Tibial nerve (tissue), 4 donors: ENCODE results near the gene MORN1.

Experiments
- EP300 ChIP-seq, 2 donors: sonication (generic); formaldehyde crosslinking; IDR thresholded peaks; one replicate each; pipeline ENCODE4 v1.6.1; 2017; ENCODE audit warnings: antibody characterized with exemption in 2 of 2, mild to moderate bottlenecking in 1 of 2
- POLR2A ChIP-seq, 2 donors: fragments of 450-650 bp; IDR thresholded peaks; one replicate each; pipeline ENCODE4 v1.6.1; 2017; ENCODE audit warnings: antibody characterized with exemption in 2 of 2, mild to moderate bottlenecking in 2 of 2, moderate library complexity in 2 of 2
- TF ChIP-seq, protein P1 (sequence below), 5 experiments: fragments of 200-600 bp in 3 of 5; fragments of 450-650 bp in 2 of 5; sonication (generic) in 3 of 5; IDR thresholded peaks; one replicate each; pipeline ENCODE4 v1.5.1; 2016 to 2019; ENCODE audit warnings: antibody characterized with exemption in 5 of 5, mild to moderate bottlenecking in 3 of 5, moderate library complexity in 2 of 5

GRCh38 chr1:2273401-2274090 is 117.8 kb downstream of the MORN1 start:
- TF ChIP-seq EP300 (IDR thresholded peaks at IDR 0.05) (no peak), POLR2A (IDR thresholded peaks at IDR 0.05) (no peak)
- TF ChIP-seq, protein P1, sequence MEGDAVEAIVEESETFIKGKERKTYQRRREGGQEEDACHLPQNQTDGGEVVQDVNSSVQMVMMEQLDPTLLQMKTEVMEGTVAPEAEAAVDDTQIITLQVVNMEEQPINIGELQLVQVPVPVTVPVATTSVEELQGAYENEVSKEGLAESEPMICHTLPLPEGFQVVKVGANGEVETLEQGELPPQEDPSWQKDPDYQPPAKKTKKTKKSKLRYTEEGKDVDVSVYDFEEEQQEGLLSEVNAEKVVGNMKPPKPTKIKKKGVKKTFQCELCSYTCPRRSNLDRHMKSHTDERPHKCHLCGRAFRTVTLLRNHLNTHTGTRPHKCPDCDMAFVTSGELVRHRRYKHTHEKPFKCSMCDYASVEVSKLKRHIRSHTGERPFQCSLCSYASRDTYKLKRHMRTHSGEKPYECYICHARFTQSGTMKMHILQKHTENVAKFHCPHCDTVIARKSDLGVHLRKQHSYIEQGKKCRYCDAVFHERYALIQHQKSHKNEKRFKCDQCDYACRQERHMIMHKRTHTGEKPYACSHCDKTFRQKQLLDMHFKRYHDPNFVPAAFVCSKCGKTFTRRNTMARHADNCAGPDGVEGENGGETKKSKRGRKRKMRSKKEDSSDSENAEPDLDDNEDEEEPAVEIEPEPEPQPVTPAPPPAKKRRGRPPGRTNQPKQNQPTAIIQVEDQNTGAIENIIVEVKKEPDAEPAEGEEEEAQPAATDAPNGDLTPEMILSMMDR (IDR thresholded peaks at IDR 0.05) = no peak
